Thyroid gland (tissue), 4 donors: Measurements from ENCODE around the gene MMP14.

Source experiments
- POLR2A ChIP-seq, 2 donors: fragments of 450-650 bp; IDR thresholded peaks; one replicate each; pipeline ENCODE4 v1.6.1; 2017; ENCODE audit warnings: antibody characterized with exemption in 2 of 2, mild to moderate bottlenecking in 2 of 2, moderate library complexity in 1 of 2
- TF ChIP-seq, protein P1 (sequence below), 6 experiments: fragments of 200-600 bp in 3 of 6; fragments of 450-650 bp in 3 of 6; sonication (generic) in 3 of 6; IDR thresholded peaks; one replicate each; pipeline ENCODE4 v1.5.1; 2016 to 2019; ENCODE audit warnings: antibody characterized with exemption in 6 of 6, mild to moderate bottlenecking in 2 of 6, inconsistent platforms in 1 of 6, moderate library complexity in 1 of 6

DNA sequence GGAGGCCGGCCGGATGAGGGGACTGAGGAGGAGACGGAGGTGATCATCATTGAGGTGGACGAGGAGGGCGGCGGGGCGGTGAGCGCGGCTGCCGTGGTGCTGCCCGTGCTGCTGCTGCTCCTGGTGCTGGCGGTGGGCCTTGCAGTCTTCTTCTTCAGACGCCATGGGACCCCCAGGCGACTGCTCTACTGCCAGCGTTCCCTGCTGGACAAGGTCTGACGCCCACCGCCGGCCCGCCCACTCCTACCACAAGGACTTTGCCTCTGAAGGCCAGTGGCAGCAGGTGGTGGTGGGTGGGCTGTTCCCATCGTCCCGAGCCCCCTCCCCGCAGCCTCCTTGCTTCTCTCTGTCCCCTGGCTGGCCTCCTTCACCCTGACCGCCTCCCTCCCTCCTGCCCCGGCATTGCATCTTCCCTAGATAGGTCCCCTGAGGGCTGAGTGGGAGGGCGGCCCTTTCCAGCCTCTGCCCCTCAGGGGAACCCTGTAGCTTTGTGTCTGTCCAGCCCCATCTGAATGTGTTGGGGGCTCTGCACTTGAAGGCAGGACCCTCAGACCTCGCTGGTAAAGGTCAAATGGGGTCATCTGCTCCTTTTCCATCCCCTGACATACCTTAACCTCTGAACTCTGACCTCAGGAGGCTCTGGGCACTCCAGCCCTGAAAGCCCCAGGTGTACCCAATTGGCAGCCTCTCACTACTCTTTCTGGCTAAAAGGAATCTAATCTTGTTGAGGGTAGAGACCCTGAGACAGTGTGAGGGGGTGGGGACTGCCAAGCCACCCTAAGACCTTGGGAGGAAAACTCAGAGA lies 9.6 kb downstream of the MMP14 start:
- TF ChIP-seq, protein P1, sequence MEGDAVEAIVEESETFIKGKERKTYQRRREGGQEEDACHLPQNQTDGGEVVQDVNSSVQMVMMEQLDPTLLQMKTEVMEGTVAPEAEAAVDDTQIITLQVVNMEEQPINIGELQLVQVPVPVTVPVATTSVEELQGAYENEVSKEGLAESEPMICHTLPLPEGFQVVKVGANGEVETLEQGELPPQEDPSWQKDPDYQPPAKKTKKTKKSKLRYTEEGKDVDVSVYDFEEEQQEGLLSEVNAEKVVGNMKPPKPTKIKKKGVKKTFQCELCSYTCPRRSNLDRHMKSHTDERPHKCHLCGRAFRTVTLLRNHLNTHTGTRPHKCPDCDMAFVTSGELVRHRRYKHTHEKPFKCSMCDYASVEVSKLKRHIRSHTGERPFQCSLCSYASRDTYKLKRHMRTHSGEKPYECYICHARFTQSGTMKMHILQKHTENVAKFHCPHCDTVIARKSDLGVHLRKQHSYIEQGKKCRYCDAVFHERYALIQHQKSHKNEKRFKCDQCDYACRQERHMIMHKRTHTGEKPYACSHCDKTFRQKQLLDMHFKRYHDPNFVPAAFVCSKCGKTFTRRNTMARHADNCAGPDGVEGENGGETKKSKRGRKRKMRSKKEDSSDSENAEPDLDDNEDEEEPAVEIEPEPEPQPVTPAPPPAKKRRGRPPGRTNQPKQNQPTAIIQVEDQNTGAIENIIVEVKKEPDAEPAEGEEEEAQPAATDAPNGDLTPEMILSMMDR (IDR thresholded peaks at IDR 0.05): no peak
- no peak for TF ChIP-seq POLR2A (IDR thresholded peaks at IDR 0.05)
